Sigmoid colon (tissue), 7 donors: ENCODE results near the gene PPP2R5A. TPM values are rescaled to one million over a fixed set of nuclear protein-coding genes. Genes with fewer than 3 reads are reported as not detected.
"Not testable (repeated sequence)": the region's sequence is repeated elsewhere in the genome, so short reads cannot be mapped to it uniquely, and the experiment has no call there.

Experiments used
- DNase-seq: peaks from one replicate; pipeline ENCODE4 v3.0.0-alpha.2; 2019
- H3K27ac ChIP-seq, 4 donors: fragments of 200-600 bp; sonication (generic); one replicate each; pipeline ENCODE4 v1.5.1; 2016 to 2019; ENCODE audit warnings: mild to moderate bottlenecking in 1 of 4
- H3K27me3 ChIP-seq, 3 donors: fragments of 200-600 bp; sonication (generic); one replicate each; pipeline ENCODE4 v1.5.1; 2019; ENCODE audit warnings: mild to moderate bottlenecking in 1 of 3
- H3K36me3 ChIP-seq, 4 donors: fragments of 200-600 bp; sonication (generic); one replicate each; pipeline ENCODE4 v1.5.1; 2016 to 2019
- H3K4me1 ChIP-seq, 4 donors: fragments of 200-600 bp; sonication (generic); one replicate each; pipeline ENCODE4 v1.5.1; 2017 to 2019
- H3K4me3 ChIP-seq, 4 donors: fragments of 200-600 bp; sonication (generic); one replicate each; pipeline ENCODE4 v1.5.1; 2017 to 2019; ENCODE audit warnings: mild to moderate bottlenecking in 2 of 4, moderate library complexity in 1 of 4
- H3K9me3 ChIP-seq, 4 donors: fragments of 200-600 bp in 3 of 4; sonication (generic) in 3 of 4; one replicate each; pipeline versions ENCODE4 v1.5.1 to v1.6.1; 2013 to 2019
- CTCF ChIP-seq, 4 experiments: fragments of 450-650 bp in 3 of 4; fragments of 200-600 bp in 1 of 4; IDR thresholded peaks; one replicate each; pipeline ENCODE4 v1.5.1; 2016 to 2019; ENCODE audit warnings: antibody characterized with exemption in 4 of 4, mild to moderate bottlenecking in 3 of 4, moderate library complexity in 2 of 4
- EP300 ChIP-seq, 4 donors: sonication (generic); formaldehyde crosslinking; IDR thresholded peaks; one replicate each; pipeline ENCODE4 v1.6.1; 2017; ENCODE audit warnings: antibody characterized with exemption in 4 of 4
- POLR2A ChIP-seq, 2 donors: fragments of 450-650 bp; IDR thresholded peaks; one replicate each; pipeline ENCODE4 v1.6.1; 2016; ENCODE audit warnings: antibody characterized with exemption in 2 of 2, mild to moderate bottlenecking in 2 of 2, moderate library complexity in 2 of 2
- POLR2AphosphoS5 ChIP-seq, 4 donors: sonication (generic); formaldehyde crosslinking; IDR thresholded peaks; one replicate each; pipeline ENCODE4 v1.6.1; 2017; ENCODE audit warnings: antibody characterized with exemption in 4 of 4
- WGBS, 2 donors: extraction: QIAGEN DNeasy Blood & Tissue Kit; methylation state at CpG; one replicate each; pipeline ENCODE4 v1.1.7; 2013; 5-methylcytosine and 5-hydroxymethylcytosine counted together
- intact Hi-C: fragments of 100-400 bp; cut with DNase I; formaldehyde crosslinking; loops from one replicate; pipeline ENCODE4 v1.15.1; 2023
- polyA plus RNA-seq, 3 donors: library from polyadenylated mRNA; stranded (reverse); fragments of 200-250 nt; gene quantifications; one replicate each; pipeline ENCODE4 v1.2.3, GENCODE V29; 2013
- total RNA-seq, 4 donors: library from RNA; depleted of rRNA; stranded (reverse); fragments of >200 nt; gene quantifications; one replicate each; pipeline ENCODE4 v1.1.0, GENCODE V29; 2016
- donor health status: healthy with polysubstance abuse.
- donor health status: Bipolar disorder and iron deficiency.
- donor health status: healthy.

The PPP2R5A gene
- total and polyA plus RNA-seq, 7 donors = 25.9 to 62.7 (median 46.2) TPM

DNA sequence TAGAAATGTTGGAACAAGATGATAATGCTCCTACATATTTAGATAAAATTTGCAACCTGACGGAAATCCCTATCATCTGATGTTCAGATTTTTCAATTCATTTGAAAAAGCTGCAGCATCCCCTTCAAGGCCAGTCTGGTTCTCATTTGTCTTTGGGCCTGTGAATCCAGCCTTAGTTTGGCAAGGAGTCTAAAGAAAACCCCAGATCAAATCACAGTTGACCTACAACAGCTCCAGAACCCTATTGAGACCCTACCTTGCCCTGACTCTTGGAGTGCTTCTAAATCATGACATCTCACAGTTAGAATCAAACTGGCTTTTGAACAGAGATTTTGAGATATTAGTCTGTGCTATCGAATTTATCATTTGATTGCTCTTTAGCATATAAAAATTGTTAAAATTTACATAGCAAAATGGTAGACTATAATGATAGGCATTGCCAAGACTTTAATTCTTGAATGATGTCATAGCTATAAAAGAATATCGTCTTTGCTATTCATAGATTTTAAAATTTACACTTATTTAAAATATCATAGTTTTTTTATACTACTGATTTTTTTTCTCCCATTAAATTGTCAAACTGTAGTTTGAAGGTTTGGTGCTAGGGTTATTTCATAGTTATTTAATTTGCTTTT, 2.2 kb downstream of the PPP2R5A start:
- peak overlapping the region; percentile 82 to 98 (median 88) for H3K4me3 ChIP-seq
- 10 to 29% methylated on average over 3 of the region's 3 CpGs for WGBS, 2 donors
- H3K9me3 ChIP-seq = no peaks in the 10 kb centered on the region
- H3K4me1 ChIP-seq = peaks cover 0 to 62% (median 48%) of the 10 kb centered on the region in 4 donors
- H3K27me3 ChIP-seq = no peaks in the 10 kb centered on the region
- H3K36me3 ChIP-seq = no peaks in the 10 kb centered on the region
- peak overlapping the region; percentile 96 to 100 (median 100) for H3K27ac ChIP-seq
- intact Hi-C loops = loop anchor here (5.0 to 10.0 kb wide), 4 partner anchors 125 to 507 kb away; partner anchors contain the start of genes NENF, NSL1 and TATDN3
- TF ChIP-seq CTCF (IDR thresholded peaks at IDR 0.05) = no peak
- no peak for DNase-seq

GRCh38 chr1:212287995-212288394, 2.8 kb downstream of the PPP2R5A start:
- H3K36me3 ChIP-seq, H3K9me3 ChIP-seq, H3K27me3 ChIP-seq, DNase-seq: not testable (repeated sequence)
- H3K4me3 ChIP-seq = peak overlapping the region; percentile 8 to 90 (median 52)
- 81 to 84% methylated on average over 9 of the region's 9 CpGs for WGBS, 2 donors
- peak overlapping the region in 2 of 4 donors; percentile 100 for H3K27ac ChIP-seq
- intact Hi-C loops = loop anchor here (5.0 to 10.0 kb wide), 4 partner anchors 126 to 507 kb away; partner anchors contain the start of genes NENF, NSL1 and TATDN3
- H3K4me1 ChIP-seq = peaks cover 0 to 68% (median 53%) of the 10 kb centered on the region in 4 donors

DNA sequence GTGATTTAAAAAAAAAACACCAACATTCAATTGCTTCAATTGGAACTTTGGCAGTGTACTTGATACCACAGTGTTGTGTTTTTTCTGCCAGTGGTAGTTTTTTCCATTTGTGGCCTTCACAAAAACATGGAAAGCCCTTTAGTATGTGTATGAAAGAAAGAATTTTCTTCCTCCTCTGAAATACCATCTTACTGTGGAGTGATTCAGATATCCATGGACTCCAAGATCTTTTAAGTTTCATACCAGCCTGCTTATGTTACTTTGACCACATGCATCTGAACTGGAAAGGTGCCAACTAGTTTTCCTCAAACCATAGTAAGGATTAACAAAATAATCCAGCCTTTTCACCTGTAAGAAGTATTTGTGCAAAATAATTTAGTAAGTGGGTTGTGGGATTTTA, 3.4 kb downstream of the PPP2R5A start:
- intact Hi-C loops = loop anchor here (5.0 to 10.0 kb wide), 4 partner anchors 126 to 506 kb away; partner anchors contain the start of genes NENF, NSL1 and TATDN3
- Histone ChIP-seq H3K4me3 (peak overlapping the region in 1 of 4 donors; percentile 90), H3K27me3 (no peaks in the 10 kb centered on the region), H3K4me1 (peaks cover 0 to 74% (median 56%) of the 10 kb centered on the region in 4 donors), H3K9me3 (no peaks in the 10 kb centered on the region), H3K36me3 (no peaks in the 10 kb centered on the region), H3K27ac (peak overlapping the region in 2 of 4 donors; percentile 40 to 100)
- no peak for DNase-seq
- TF ChIP-seq CTCF (IDR thresholded peaks at IDR 0.05) = no peak

- TF ChIP-seq POLR2A (IDR thresholded peaks at IDR 0.05) = no peak
- no peak for TF ChIP-seq CTCF (IDR thresholded peaks at IDR 0.05)
- no peak for TF ChIP-seq POLR2AphosphoS5 (IDR thresholded peaks at IDR 0.05)
- TF ChIP-seq EP300 (IDR thresholded peaks at IDR 0.05) = no peak
- no peak overlapping the region for H3K4me3 ChIP-seq
- WGBS, 2 donors = 58 to 60% methylated on average over 4 of the region's 4 CpGs
- H3K27me3 ChIP-seq = no peaks in the 10 kb centered on the region
- H3K9me3 ChIP-seq = no peaks in the 10 kb centered on the region
- no peak for DNase-seq
- intact Hi-C loops = loop anchor here (2.0 to 10.0 kb wide), 5 partner anchors 127 to 505 kb away; partner anchors contain the start of genes NENF, NSL1 and TATDN3
- no peaks in the 10 kb centered on the region for H3K36me3 ChIP-seq
- H3K4me1 ChIP-seq = peaks cover 0 to 70% (median 56%) of the 10 kb centered on the region in 4 donors
- peak overlapping the region in 1 of 4 donors; percentile 100 for H3K27ac ChIP-seq
Observed at GRCh38 chr1:212289262-212290077, 4.3 kb downstream of the PPP2R5A start.

DNA sequence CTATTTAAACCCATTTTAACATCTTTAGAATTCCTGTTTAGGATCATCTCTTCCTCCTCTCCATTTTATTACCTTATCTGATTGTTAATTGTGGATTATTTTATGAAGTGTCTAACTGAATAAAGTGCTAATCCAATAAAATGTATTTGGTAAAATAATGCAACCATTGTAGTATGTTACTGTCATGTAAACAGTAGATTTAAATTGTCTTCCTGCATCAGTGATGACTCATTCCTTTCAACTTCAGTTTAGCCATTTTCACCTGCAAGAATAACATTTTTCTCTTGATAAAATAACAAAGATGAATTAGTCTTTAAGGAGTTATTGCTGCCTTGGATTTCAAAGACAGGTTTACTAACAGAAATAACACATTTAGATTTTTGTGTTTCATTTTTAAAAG, 5.4 kb downstream of the PPP2R5A start:
- no peaks in the 10 kb centered on the region for H3K27me3 ChIP-seq
- H3K9me3 ChIP-seq = no peaks in the 10 kb centered on the region
- no peaks in the 10 kb centered on the region for H3K36me3 ChIP-seq
- H3K27ac ChIP-seq = no peak overlapping the region
- no peak overlapping the region for H3K4me3 ChIP-seq
- H3K4me1 ChIP-seq = peaks cover 0 to 68% (median 57%) of the 10 kb centered on the region in 4 donors
- DNase-seq = no peak
- intact Hi-C loops = loop anchor here (2.0 kb wide), 1 partner anchor 220 kb away; no protein-coding TSS in a partner anchor
- TF ChIP-seq EP300 (IDR thresholded peaks at IDR 0.05) (no peak), POLR2A (IDR thresholded peaks at IDR 0.05) (no peak), CTCF (IDR thresholded peaks at IDR 0.05) (no peak), POLR2AphosphoS5 (IDR thresholded peaks at IDR 0.05) (no peak)
